Measurements from ENCODE around the gene CDK14.

DNA sequence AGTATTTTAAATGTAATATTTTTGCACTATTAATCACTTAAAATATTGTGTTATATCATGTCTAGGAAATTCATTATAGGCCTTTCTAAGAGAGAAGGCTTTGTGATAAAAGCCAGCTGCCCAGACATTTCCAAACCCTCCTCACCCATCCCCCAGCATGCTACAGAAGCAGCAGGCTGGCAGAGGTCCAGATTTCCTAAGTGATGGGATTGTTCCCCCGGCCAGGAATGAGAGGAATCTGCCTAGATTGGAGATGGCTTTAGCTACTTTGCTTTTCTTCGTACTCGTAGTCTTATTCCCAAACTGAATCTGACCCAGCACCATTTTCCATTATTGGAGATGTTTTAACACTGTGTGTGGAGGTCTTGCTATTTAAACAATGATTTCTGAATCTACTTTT lies 29.4 kb downstream of the CDK14 start:
- TF ChIP-seq, protein P1, sequence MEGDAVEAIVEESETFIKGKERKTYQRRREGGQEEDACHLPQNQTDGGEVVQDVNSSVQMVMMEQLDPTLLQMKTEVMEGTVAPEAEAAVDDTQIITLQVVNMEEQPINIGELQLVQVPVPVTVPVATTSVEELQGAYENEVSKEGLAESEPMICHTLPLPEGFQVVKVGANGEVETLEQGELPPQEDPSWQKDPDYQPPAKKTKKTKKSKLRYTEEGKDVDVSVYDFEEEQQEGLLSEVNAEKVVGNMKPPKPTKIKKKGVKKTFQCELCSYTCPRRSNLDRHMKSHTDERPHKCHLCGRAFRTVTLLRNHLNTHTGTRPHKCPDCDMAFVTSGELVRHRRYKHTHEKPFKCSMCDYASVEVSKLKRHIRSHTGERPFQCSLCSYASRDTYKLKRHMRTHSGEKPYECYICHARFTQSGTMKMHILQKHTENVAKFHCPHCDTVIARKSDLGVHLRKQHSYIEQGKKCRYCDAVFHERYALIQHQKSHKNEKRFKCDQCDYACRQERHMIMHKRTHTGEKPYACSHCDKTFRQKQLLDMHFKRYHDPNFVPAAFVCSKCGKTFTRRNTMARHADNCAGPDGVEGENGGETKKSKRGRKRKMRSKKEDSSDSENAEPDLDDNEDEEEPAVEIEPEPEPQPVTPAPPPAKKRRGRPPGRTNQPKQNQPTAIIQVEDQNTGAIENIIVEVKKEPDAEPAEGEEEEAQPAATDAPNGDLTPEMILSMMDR (IDR thresholded peaks at IDR 0.05; ENCODE audit: borderline replicate concordance, extremely low read depth, low read length, poor library complexity, severe bottlenecking): no peak
- TF ChIP-seq EZH2 (IDR thresholded peaks at IDR 0.05; ENCODE audit: borderline replicate concordance, low read depth, low read length, severe bottlenecking): no peak

All from DND-41 (cell line).